ENCODE results near the gene NCAPG2. TPM values are rescaled to one million over a fixed set of nuclear protein-coding genes. Genes with fewer than 3 reads are reported as not detected.
A peak's percentile ranks its signal among the peaks of the same experiment; 100 is the strongest.
"Not testable (repeated sequence)": the region's sequence is repeated elsewhere in the genome, so short reads cannot be mapped to it uniquely, and the experiment has no call there.

The NCAPG2 gene
- polyA plus RNA-seq, 1 donor from 2014 or later, result 8.3 TPM

DNA sequence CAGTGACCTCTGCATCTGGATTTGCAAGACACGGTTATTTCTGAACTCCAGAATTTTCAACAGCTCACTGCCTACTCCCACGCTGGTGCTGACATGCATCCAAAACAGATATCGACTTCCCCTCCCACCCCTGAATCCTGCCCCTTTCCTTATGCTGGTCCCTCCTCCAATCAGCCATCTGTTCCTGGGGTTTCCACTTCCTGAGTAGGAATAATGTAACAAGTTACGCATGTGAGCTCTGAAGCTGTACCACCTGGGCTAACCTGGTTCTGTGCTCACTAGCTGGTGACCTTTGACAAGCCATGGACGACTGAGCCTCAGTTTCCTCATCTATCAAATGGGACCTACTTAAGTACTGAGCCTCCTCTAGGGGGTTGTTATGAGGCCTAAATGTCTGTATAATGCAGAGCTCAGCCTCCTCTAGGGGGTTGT is 1.7 kb upstream of the NCAPG2 start:
- no peaks in the 10 kb centered on the region for H3F3A ChIP-seq (ENCODE audit: insufficient read depth, low read length, poor library complexity, severe bottlenecking)
- H3K36me3 ChIP-seq (ENCODE audit: insufficient read depth, low read length), result no peaks in the 10 kb centered on the region
- TF ChIP-seq POLR2AphosphoS5 (IDR thresholded peaks at IDR 0.05), result no peak
- no peak for TF ChIP-seq SMC3 (conservative IDR thresholded peaks at IDR 0.05; ENCODE audit: poor library complexity)
- no peak for TF ChIP-seq TAF1 (IDR thresholded peaks at IDR 0.05; ENCODE audit: low read depth)
- TF ChIP-seq, protein P1, sequence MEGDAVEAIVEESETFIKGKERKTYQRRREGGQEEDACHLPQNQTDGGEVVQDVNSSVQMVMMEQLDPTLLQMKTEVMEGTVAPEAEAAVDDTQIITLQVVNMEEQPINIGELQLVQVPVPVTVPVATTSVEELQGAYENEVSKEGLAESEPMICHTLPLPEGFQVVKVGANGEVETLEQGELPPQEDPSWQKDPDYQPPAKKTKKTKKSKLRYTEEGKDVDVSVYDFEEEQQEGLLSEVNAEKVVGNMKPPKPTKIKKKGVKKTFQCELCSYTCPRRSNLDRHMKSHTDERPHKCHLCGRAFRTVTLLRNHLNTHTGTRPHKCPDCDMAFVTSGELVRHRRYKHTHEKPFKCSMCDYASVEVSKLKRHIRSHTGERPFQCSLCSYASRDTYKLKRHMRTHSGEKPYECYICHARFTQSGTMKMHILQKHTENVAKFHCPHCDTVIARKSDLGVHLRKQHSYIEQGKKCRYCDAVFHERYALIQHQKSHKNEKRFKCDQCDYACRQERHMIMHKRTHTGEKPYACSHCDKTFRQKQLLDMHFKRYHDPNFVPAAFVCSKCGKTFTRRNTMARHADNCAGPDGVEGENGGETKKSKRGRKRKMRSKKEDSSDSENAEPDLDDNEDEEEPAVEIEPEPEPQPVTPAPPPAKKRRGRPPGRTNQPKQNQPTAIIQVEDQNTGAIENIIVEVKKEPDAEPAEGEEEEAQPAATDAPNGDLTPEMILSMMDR (IDR thresholded peaks at IDR 0.05; ENCODE audit: poor library complexity, severe bottlenecking), result no peak
- H3K79me2 ChIP-seq (replicated peaks; ENCODE audit: insufficient read depth, low read length), result peaks cover 19% of the 10 kb centered on the region
- H3K4me3 ChIP-seq (ENCODE audit: low read length), result no peak overlapping the region
- H3K9me3 ChIP-seq (ENCODE audit: low read length), result no peaks in the 10 kb centered on the region
- H2AFZ ChIP-seq (ENCODE audit: low read depth, low read length), result no peak overlapping the region
- H4K20me1 ChIP-seq (ENCODE audit: insufficient read depth), result no peaks in the 10 kb centered on the region
- no peaks in the 10 kb centered on the region for H3K9me2 ChIP-seq (ENCODE audit: insufficient read depth, low read length)
- no peak overlapping the region for H3K4me2 ChIP-seq (ENCODE audit: low read length)
- H3K27ac ChIP-seq (ENCODE audit: low read length), result no peak overlapping the region
- no peaks in the 10 kb centered on the region for H3K27me3 ChIP-seq (ENCODE audit: insufficient read depth, low read depth, low read length)
- no peak overlapping the region for H3K9ac ChIP-seq (ENCODE audit: low read length)

DNA sequence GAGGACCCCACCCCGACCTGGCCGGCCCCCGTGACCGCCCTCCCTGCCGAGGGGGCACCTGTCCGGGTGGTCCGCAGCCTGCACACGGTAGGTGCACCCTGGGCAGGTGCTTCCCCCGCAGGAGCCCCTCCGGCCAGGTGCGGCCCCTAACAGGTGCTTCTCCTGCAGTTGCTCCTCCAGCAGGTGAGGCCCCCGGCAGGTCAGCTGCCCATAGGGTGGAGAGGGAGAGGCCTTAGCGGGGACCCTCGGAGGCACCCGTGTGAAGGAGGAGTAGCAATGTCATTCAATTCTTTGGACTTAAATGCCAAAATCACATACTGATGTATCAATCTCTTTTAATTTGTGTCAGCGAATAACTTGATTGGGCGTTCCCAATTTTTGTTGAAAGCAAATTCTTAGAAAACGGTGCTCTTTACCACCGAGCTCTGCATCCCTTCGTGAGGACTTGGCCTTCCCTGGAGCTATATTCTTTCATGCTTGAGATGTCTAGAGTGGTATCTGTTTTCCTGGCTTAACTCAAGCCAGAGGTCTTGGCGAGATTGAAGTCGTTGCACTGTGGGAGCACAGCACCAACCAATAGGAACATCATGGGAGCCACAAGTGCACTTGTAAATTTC is 738 bp upstream of the NCAPG2 start:
- peak overlapping the region; percentile 79 for H3K9ac ChIP-seq (ENCODE audit: low read length)
- TF ChIP-seq, protein P2, sequence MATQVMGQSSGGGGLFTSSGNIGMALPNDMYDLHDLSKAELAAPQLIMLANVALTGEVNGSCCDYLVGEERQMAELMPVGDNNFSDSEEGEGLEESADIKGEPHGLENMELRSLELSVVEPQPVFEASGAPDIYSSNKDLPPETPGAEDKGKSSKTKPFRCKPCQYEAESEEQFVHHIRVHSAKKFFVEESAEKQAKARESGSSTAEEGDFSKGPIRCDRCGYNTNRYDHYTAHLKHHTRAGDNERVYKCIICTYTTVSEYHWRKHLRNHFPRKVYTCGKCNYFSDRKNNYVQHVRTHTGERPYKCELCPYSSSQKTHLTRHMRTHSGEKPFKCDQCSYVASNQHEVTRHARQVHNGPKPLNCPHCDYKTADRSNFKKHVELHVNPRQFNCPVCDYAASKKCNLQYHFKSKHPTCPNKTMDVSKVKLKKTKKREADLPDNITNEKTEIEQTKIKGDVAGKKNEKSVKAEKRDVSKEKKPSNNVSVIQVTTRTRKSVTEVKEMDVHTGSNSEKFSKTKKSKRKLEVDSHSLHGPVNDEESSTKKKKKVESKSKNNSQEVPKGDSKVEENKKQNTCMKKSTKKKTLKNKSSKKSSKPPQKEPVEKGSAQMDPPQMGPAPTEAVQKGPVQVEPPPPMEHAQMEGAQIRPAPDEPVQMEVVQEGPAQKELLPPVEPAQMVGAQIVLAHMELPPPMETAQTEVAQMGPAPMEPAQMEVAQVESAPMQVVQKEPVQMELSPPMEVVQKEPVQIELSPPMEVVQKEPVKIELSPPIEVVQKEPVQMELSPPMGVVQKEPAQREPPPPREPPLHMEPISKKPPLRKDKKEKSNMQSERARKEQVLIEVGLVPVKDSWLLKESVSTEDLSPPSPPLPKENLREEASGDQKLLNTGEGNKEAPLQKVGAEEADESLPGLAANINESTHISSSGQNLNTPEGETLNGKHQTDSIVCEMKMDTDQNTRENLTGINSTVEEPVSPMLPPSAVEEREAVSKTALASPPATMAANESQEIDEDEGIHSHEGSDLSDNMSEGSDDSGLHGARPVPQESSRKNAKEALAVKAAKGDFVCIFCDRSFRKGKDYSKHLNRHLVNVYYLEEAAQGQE (IDR thresholded peaks at IDR 0.05; ENCODE audit: borderline replicate concordance), result no peak
- TF ChIP-seq, protein P1 (IDR thresholded peaks at IDR 0.05; ENCODE audit: poor library complexity, severe bottlenecking), result no peak
- TF ChIP-seq RAD21 (conservative IDR thresholded peaks at IDR 0.05) (no peak), MXI1 (conservative IDR thresholded peaks at IDR 0.05; ENCODE audit: poor library complexity, severe bottlenecking) (no peak), POLR2AphosphoS5 (IDR thresholded peaks at IDR 0.05) (no peak), TAF1 (IDR thresholded peaks at IDR 0.05; ENCODE audit: low read depth) (no peak), SMC3 (conservative IDR thresholded peaks at IDR 0.05; ENCODE audit: poor library complexity) (no peak), EP300 (conservative IDR thresholded peaks at IDR 0.05; ENCODE audit: poor library complexity, severe bottlenecking) (no peak), EZH2 (IDR thresholded peaks at IDR 0.05; ENCODE audit: borderline replicate concordance, insufficient read depth, low read length, poor library complexity, severe bottlenecking) (no peak)
- H3F3A ChIP-seq (ENCODE audit: insufficient read depth, low read length, poor library complexity, severe bottlenecking), result no peaks in the 10 kb centered on the region
- H3K9me2 ChIP-seq (ENCODE audit: insufficient read depth, low read length), result no peaks in the 10 kb centered on the region
- H3K4me2 ChIP-seq (ENCODE audit: low read length), result peak overlapping the region; percentile 45
- peak overlapping the region; percentile 74 for H2AFZ ChIP-seq (ENCODE audit: low read depth, low read length)
- H3K27ac ChIP-seq (ENCODE audit: low read length), result peak overlapping the region; percentile 71
- H3K36me3 ChIP-seq (ENCODE audit: insufficient read depth, low read length), result no peaks in the 10 kb centered on the region
- H4K20me1 ChIP-seq (ENCODE audit: insufficient read depth), result no peaks in the 10 kb centered on the region
- H3K27me3 ChIP-seq (ENCODE audit: insufficient read depth, low read depth, low read length), result no peaks in the 10 kb centered on the region
- H3K4me3 ChIP-seq (ENCODE audit: low read length), result peak overlapping the region; percentile 72
- no peaks in the 10 kb centered on the region for H3K9me3 ChIP-seq (ENCODE audit: low read length)
- peaks cover 19% of the 10 kb centered on the region for H3K79me2 ChIP-seq (replicated peaks; ENCODE audit: insufficient read depth, low read length)

DNA sequence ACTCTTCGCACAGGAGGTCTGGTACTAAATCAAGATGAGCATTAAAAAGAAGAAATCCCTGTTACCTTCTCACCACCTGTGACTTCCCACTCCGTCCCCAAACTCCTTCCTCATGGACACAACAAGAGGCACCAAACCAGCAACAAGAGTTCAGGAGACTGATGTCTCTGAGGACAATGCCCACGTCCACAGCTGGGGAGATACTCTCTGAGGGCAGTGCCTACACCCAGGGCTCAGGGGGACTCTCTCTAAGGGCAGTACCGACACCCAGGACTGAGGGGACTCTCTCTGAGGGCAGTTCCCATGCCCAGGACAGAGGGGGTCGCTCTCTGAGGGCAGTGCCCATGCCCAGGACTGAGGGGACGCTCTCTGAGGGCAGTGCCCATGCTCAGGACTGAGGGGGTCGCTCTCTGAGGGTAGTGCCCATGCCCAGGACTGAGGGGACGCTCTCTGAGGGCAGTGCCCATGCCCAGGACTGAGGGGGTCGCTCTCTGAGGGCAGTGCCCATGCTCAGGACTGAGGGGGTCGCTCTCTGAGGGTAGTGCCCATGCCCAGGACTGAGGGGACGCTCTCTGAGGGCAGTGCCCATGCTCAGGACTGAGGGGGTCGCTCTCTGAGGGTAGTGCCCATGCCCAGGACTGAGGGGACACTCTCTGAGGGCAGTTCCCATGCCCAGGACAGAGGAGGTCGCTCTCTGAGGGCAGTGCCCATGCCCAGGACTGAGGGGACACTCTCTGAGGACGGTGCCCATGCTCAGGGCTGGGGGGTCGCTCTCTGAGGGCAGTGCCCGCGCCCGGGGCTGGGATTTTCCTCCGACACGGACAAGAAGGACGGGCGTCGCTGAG is 703 bp downstream of the NCAPG2 start:
- peak overlapping the region; percentile 60 for H2AFZ ChIP-seq (ENCODE audit: low read depth, low read length)
- H3K36me3 ChIP-seq (ENCODE audit: insufficient read depth, low read length); H3K27me3 ChIP-seq (ENCODE audit: insufficient read depth, low read depth, low read length); H3K27ac ChIP-seq (ENCODE audit: low read length); H4K20me1 ChIP-seq (ENCODE audit: insufficient read depth); H3K9me3 ChIP-seq (ENCODE audit: low read length); H3F3A ChIP-seq (ENCODE audit: insufficient read depth, low read length, poor library complexity, severe bottlenecking); H3K9me2 ChIP-seq (ENCODE audit: insufficient read depth, low read length): not testable (repeated sequence)
- H3K4me3 ChIP-seq (ENCODE audit: low read length), result peak overlapping the region; percentile 72
- peak overlapping the region; percentile 58 for H3K4me2 ChIP-seq (ENCODE audit: low read length)
- peak overlapping the region; percentile 79 for H3K9ac ChIP-seq (ENCODE audit: low read length)
- H3K79me2 ChIP-seq (replicated peaks; ENCODE audit: insufficient read depth, low read length), result peaks cover 19% of the 10 kb centered on the region
